ENCODE data around the gene NFIA.

Gene NFIA

GRCh38 chr1:61419657-61420056 is 337.3 kb downstream of the NFIA start:
- no peak for DNase-seq

- no peak for DNase-seq
Observed at GRCh38 chr1:61420243-61420642, 337.9 kb downstream of the NFIA start.

GRCh38 chr1:61420909-61421835 is 338.8 kb downstream of the NFIA start:
- no peak for DNase-seq

DNA sequence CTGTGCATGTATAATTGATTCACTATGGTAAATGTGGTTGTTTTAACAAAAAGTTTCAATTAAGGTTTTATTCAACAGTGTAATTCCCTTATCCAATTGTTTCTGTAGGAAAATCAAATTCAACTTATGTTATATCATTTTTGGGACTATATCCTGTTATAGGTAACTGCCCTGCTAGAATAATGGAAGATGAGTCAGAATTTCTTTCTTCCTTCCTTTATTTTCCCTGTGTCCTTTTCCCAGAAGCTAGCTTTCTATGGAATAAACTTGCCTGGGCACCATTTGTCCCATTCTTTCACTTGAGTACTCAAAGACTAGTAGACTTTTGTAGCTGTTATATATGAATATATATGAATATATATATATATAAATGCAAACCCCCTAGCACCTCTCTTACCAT is 341.3 kb downstream of the NFIA start:
- DNase-seq, result no peak

GRCh38 chr1:61424382-61424781 is 342.0 kb downstream of the NFIA start:
- DNase-seq, result no peak

DNA sequence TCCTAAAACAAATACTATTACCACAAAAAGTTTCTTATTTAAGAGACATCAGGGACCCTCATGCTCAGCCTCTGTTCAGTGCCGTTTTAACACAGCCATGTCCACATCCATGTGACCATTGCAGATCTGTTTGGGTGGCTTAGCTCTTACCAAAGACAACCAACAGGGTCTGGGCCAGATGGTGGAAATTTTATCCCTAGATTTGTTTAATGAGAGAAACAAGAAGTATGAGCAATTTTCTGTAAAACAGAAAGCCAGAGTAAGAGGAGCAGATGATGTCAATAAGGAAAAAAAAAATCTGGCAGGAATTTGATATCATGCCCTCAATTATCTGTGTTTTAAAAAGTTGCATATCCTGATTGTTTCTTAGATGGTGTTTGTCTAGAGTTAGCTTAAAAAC is 342.7 kb downstream of the NFIA start:
- DNase-seq, result no peak

DNA sequence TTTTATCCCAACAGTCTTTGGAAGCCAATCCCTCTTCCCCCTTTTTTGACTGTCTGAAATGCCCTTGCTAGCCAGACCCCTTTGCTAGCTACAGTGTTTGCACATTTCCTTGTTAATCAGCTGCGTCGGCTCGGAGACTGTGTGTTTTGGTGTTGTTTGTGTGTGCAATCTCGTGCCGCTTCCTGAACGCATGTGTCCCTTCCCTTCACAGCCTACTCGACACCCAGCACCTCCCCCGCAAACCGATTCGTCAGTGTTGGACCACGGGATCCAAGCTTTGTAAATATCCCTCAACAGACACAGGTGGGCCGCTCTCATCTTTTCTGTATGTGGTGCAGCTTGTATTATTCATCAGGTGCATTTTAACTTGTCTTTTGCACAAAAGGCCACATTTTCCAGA is 343.9 kb downstream of the NFIA start:
- no peak for DNase-seq

- no peak for DNase-seq
Observed at GRCh38 chr1:61426885-61427284, 344.5 kb downstream of the NFIA start.

- no peak for DNase-seq
Observed at GRCh38 chr1:61427510-61427909, 345.1 kb downstream of the NFIA start.

GRCh38 chr1:61428146-61428545 is 345.8 kb downstream of the NFIA start:
- no peak for DNase-seq

GRCh38 chr1:61432616-61433388 is 350.4 kb downstream of the NFIA start:
- no peak for DNase-seq

- DNase-seq, result no peak
Observed at GRCh38 chr1:61433646-61434045, 351.3 kb downstream of the NFIA start.

DNA sequence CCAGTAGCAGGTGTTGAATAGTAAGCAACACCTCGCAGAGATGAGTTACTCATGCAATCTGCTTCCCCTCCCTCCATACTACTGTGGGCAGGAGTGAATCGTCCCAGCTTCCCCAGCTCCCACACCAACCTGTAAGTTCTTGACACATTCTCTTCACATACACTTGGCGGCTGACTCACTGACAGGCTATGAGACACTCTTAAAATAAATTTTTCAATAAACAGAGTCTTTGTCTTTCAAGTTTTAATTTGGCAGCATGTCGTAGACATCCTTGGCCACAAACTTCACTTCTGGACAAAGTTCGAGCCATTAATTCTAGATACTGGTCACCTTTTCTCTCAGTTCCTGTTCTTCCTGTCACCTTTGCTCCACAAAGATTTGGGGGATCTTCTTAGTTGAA is 351.9 kb downstream of the NFIA start:
- no peak for DNase-seq

GRCh38 chr1:61435226-61435625 is 352.9 kb downstream of the NFIA start:
- no peak for DNase-seq

- no peak for DNase-seq
Observed at GRCh38 chr1:61436016-61436415, 353.7 kb downstream of the NFIA start.

DNA sequence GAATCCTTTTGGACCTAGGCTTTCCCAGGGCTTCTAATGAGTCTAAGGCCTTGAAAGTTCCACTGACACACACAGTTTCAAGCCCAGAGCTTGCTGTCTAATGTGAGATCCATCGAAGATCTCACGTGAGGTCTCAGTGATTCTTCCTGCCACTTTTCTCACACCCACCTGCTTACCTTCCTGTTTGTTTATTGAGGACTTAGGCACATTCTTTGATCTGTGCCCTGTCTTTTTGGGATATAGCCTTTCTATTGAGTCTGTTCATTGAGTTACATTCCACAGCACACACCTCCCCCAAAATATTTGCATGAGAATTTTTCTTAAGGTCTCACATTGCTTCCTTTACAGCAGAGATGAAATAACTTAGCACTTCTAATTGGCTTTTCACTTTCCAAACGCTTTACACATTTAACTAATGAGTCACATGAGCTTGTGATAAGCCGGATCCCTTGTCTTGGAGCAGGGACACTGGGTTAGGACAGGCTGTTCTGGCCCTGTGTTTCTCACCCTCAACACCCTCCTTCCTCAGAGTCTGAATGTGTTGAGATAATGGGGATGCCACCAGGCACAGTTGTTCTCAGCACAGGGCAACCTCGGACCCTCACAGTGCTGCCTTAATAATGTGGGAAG is 354.2 kb downstream of the NFIA start:
- no peak for DNase-seq

- no peak for DNase-seq
Observed at GRCh38 chr1:61439234-61439633, 356.9 kb downstream of the NFIA start.

DNA sequence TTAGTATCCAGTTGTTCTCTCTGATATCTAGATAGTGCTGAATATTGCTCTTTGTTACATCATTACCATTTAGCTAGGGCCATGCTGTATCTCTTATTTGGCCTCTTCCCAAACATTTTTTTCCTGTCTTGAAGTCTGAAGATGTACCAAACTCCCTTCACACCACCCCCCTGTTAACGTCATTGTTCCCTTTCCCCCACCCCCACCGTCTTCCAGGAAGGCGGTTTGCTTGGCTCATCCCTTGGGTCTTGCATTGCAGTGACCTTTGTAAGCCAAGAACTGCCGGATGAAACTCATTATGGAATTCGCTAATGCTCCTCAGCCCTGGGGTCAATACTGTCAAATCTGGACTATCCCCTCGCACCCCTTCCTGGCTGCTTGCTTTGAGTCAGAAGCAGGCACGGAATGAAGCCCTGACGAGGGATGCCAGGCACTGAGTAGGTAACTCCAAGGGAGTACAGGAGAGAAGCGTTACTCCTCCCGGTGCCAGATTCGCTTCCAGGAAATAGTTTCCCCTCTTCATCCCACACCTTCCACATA is 359.4 kb downstream of the NFIA start:
- no peak for DNase-seq

GRCh38 chr1:61442544-61442943 is 360.2 kb downstream of the NFIA start:
- no peak for DNase-seq

DNA sequence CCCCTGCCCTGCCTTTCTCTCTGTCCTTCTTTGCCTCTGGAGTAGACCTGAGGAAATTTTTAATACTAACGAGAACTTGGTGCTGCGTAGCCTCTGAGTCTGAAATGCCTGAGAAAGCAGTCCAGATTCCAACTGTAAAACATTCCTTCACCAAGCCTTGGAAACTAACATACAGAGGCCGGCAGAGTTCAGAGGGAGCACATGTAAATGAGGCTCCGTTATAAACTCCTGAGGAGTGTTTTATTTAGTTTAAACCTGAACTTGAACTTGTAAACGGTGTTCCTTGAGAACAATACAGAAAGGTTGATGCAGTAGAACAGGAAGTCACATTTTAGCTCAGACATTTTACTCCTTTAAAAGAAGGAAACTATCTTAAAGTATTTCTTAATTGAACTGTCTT is 361.9 kb downstream of the NFIA start:
- no peak for DNase-seq

GRCh38 chr1:61445269-61445825 is 363.0 kb downstream of the NFIA start:
- DNase-seq, result no peak

GRCh38 chr1:61446531-61446991 is 364.2 kb downstream of the NFIA start:
- DNase-seq, result no peak
